Progenitor cell of endocrine pancreas (in vitro differentiated cells): Measurements from ENCODE around the gene TTC13. TPM values are rescaled to one million over a fixed set of nuclear protein-coding genes. Genes with fewer than 3 reads are reported as not detected.
A peak's percentile ranks its signal among the peaks of the same experiment; 100 is the strongest.

ENCODE experiments used
- DNase-seq: peaks from one replicate; pipeline ENCODE4 v3.0.0; 2021; ENCODE audit warnings: low spot score; ENCODE audit not compliant: unreplicated experiment
- H3K27ac Mint-ChIP-seq: 2 replicates; pipeline ENCODE4 v1.8.0; 2021; ENCODE audit warnings: mild to moderate bottlenecking, moderate library complexity, mixed read lengths
- H3K27me3 Mint-ChIP-seq: 2 replicates; pipeline ENCODE4 v1.8.0; 2021; ENCODE audit warnings: mixed read lengths
- H3K36me3 Mint-ChIP-seq: 2 replicates; pipeline ENCODE4 v1.8.0; 2022; ENCODE audit warnings: mixed read lengths; ENCODE audit not compliant: insufficient read depth
- H3K4me1 Mint-ChIP-seq: 2 replicates; pipeline ENCODE4 v1.8.0; 2021; ENCODE audit warnings: low read depth, mixed read lengths
- H3K4me3 Mint-ChIP-seq: 2 replicates; pipeline ENCODE4 v1.8.0; 2021; ENCODE audit warnings: low read depth, mild to moderate bottlenecking, moderate library complexity, mixed read lengths
- H3K9me3 Mint-ChIP-seq: 2 replicates; pipeline ENCODE4 v1.8.0; 2021; ENCODE audit warnings: low read depth, mixed read lengths
- total RNA-seq: library from RNA; stranded (reverse); gene quantifications from 2 replicates; pipeline ENCODE4 v1.2.1, GENCODE V29; 2021
- TF ChIP-seq, protein P1 (sequence below): fragments of 200-600 bp; sonication (generic); IDR thresholded peaks from one replicate; pipeline ENCODE4 v1.5.0; 2021; ENCODE audit warnings: antibody characterized with exemption, mild to moderate bottlenecking; ENCODE audit not compliant: unreplicated experiment

TTC13 gene
- total RNA-seq, 1 donor from 2014 or later: 22.3 TPM

DNA sequence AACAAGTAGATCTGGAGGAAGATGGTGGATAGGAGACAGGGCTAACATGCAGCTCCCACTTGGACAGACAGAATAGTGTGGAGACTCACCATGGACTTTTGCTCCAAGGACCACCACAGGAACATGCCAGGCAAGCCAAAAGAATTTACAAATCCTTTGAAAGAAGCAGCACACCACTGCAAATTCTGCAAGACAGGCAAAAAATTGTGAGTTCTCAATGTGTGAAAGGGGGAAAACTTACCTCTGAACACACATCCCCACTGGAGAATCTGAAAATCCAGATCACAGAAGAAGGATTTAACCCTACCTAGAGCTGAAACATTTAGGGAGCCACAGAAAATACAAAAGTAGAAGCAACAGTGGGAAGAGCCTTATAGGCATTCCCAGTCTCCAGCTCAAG, 23.2 kb upstream of the TTC13 start:
- peaks cover 36% of the 10 kb centered on the region for H3K9me3 Mint-ChIP-seq
- DNase-seq: no peak
- TF ChIP-seq, protein P1, sequence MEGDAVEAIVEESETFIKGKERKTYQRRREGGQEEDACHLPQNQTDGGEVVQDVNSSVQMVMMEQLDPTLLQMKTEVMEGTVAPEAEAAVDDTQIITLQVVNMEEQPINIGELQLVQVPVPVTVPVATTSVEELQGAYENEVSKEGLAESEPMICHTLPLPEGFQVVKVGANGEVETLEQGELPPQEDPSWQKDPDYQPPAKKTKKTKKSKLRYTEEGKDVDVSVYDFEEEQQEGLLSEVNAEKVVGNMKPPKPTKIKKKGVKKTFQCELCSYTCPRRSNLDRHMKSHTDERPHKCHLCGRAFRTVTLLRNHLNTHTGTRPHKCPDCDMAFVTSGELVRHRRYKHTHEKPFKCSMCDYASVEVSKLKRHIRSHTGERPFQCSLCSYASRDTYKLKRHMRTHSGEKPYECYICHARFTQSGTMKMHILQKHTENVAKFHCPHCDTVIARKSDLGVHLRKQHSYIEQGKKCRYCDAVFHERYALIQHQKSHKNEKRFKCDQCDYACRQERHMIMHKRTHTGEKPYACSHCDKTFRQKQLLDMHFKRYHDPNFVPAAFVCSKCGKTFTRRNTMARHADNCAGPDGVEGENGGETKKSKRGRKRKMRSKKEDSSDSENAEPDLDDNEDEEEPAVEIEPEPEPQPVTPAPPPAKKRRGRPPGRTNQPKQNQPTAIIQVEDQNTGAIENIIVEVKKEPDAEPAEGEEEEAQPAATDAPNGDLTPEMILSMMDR: no peak
- H3K27ac Mint-ChIP-seq: no peak overlapping the region
- H3K27me3 Mint-ChIP-seq: no peaks in the 10 kb centered on the region
- no peak overlapping the region for H3K4me3 Mint-ChIP-seq
- H3K4me1 Mint-ChIP-seq: no peaks in the 10 kb centered on the region
- H3K36me3 Mint-ChIP-seq: peaks cover 51% of the 10 kb centered on the region

DNA sequence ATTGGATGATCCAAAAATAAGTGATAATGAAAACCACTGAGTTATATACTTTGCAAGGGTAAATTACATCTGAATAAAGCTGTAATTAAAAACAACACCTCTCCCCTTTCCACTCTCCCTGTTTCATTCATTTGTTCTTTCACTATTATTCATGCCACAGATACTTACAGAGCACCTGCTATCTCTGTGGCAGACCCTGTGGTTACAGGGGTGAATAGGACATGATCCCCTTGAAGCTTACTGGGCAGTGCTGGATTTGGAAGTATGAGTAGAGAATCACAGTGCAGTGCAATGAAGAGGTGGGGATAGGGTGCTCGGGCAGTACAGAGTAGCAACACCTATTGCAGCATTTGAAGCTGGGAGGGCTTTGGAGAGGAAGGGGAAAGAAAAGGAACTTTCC, 22.0 kb upstream of the TTC13 start:
- H3K27ac Mint-ChIP-seq: no peak overlapping the region
- peaks cover 26% of the 10 kb centered on the region for H3K9me3 Mint-ChIP-seq
- no peak for DNase-seq
- H3K36me3 Mint-ChIP-seq: peaks cover 45% of the 10 kb centered on the region
- TF ChIP-seq, protein P1: no peak
- no peaks in the 10 kb centered on the region for H3K4me1 Mint-ChIP-seq
- no peaks in the 10 kb centered on the region for H3K27me3 Mint-ChIP-seq
- no peak overlapping the region for H3K4me3 Mint-ChIP-seq

DNA sequence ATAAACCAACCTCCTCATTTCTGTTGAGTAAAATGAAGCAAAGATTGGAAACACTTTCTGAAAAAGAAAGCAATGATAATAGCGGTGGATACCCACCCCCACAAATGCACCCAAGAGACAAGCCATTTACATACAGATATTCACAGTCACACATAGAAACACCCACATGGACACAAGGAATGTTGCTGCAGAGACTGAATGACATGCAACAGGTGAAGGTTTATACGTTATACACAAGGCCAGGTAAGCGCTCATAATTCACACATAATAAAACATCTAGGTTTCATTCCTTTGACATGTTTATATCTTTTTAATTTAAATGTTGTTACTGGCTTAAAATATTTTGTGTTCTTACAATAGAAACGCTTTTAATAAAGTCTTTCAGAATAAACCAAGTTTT, 21.5 kb upstream of the TTC13 start:
- no peak overlapping the region for H3K27ac Mint-ChIP-seq
- TF ChIP-seq, protein P1: no peak
- H3K9me3 Mint-ChIP-seq: peaks cover 21% of the 10 kb centered on the region
- no peak for DNase-seq
- no peak overlapping the region for H3K4me3 Mint-ChIP-seq
- H3K36me3 Mint-ChIP-seq: peaks cover 44% of the 10 kb centered on the region
- no peaks in the 10 kb centered on the region for H3K27me3 Mint-ChIP-seq
- H3K4me1 Mint-ChIP-seq: no peaks in the 10 kb centered on the region

DNA sequence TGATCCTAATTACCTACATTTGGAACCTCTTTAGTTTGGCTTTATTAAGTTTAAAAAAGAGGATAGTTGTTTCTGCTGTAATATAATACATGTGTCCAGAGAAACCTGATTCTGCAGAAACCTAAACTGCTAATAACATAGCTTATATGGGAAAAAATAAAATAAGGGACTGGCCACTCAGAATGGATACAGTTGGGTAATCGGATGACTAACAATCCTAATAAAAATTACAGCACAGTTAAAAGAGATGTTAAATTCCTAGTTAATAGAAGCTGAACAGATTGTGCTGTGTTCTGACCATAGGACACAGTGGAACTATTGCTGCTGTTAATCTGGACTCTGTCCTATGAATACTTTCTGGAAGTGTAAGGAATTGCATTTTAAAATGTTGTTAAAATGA, 16.2 kb upstream of the TTC13 start:
- no peak for DNase-seq
- Mint-ChIP-seq H3K27ac (no peak overlapping the region), H3K4me1 (peaks cover 10% of the 10 kb centered on the region), H3K4me3 (no peak overlapping the region), H3K9me3 (no peaks in the 10 kb centered on the region), H3K36me3 (peaks cover 24% of the 10 kb centered on the region), H3K27me3 (no peaks in the 10 kb centered on the region)
- TF ChIP-seq, protein P1: no peak

DNA sequence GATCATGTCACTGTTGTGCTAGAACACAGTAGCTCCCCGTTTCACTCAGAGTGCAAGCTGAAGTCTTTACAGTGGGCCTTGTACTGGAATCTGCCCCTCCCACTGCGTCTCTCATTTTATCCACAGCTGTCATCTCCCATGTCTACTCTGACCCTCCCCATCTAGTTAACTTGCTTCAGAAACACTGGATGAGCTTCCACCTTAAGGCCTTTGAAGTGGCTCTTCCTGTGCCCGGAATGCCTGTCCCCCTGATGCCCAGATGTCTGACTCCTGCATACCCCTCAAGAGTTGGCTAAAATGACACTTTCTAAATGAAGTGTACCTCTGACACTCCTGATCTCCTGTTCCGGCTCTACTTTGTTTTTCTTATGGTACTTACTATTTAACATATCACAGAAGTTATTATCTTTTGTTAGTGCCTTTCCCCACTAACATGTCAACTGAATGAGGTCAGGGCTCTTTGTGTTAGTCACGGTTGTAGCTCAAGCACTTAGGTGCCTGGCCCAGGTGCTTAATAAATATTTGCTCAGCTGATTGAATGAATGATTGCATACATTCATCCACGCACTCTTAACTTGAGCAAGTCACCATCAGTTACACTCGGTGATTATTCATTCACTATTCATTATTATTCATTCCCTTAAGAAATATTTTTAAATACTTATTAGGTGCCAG, 13.6 kb upstream of the TTC13 start:
- peak overlapping the region; percentile 97 for H3K27ac Mint-ChIP-seq
- peaks cover 17% of the 10 kb centered on the region for H3K36me3 Mint-ChIP-seq
- no peak overlapping the region for H3K4me3 Mint-ChIP-seq
- TF ChIP-seq, protein P1: no peak
- H3K27me3 Mint-ChIP-seq: no peaks in the 10 kb centered on the region
- H3K4me1 Mint-ChIP-seq: peaks cover 10% of the 10 kb centered on the region
- no peak for DNase-seq
- no peaks in the 10 kb centered on the region for H3K9me3 Mint-ChIP-seq
